K562 (cell line): ENCODE data around the gene TSEN34. TPM values are rescaled to one million over a fixed set of nuclear protein-coding genes. Genes with fewer than 3 reads are reported as not detected.
A peak's percentile ranks its signal among the peaks of the same experiment; 100 is the strongest.
"Not testable (repeated sequence)": the region's sequence is repeated elsewhere in the genome, so short reads cannot be mapped to it uniquely, and the experiment has no call there.

Experiments
- ATAC-seq: fragments of 200-7000 bp; cut with Tn5 transposase; 3 replicates; pipeline ENCODE4 v1.9.1; 2020; ENCODE audit warnings: moderate library complexity
- BruUV-seq: library from RNA; stranded (reverse); fragments of 400-500 nt; replicated peaks from 2 replicates; lab custom pipeline; 2021; lab: Mats Ljungman, UMichigan
- CTCF ChIA-PET: fragments of 300-600 bp; formaldehyde crosslinking; extraction: SDS; loops from one replicate; lab custom pipeline; 2021; ENCODE audit warnings: low intra/inter-chr PET ratio; lab: Yijun Ruan, JAX
- POLR2A ChIA-PET: fragments of 300-600, 350-650 bp; sonication (Branson Sonifier 250); formaldehyde crosslinking; extraction: SDS; loops from one replicate; lab custom pipeline; 2021; ENCODE audit warnings: antibody characterized with exemption, inconsistent platforms; lab: Yijun Ruan, JAX
- DNase-seq, 4 experiments: peaks; one replicate each; pipeline versions ENCODE4 v3.0.0 to v3.0.0-alpha.2; 2011 to 2018; ENCODE audit warnings: low spot score in 3 of 4, mixed read lengths in 3 of 4; ENCODE audit errors: extremely low read depth in 1 of 4
- FAIRE-seq: peaks from 2 replicates; lab custom pipeline; 2011; peaks lifted over from hg19 to GRCh38; lab: Jason Lieb, UNC
- H2AFZ ChIP-seq: 2 replicates; pipeline ENCODE4 v1.6.0; 2011; ENCODE audit warnings: low read depth, low read length, control low read depth, inconsistent platforms
- H3K27ac ChIP-seq: fragments of 200-600 bp; 3 replicates; pipeline ENCODE4 v1.8.0; 2011; ENCODE audit warnings: low read depth, mild to moderate bottlenecking, control low read depth, inconsistent platforms, low read length, moderate library complexity, mixed read lengths; ENCODE audit errors: extremely low read depth
- H3K27me3 ChIP-seq, 2 experiments: fragments of 300-600 bp in 1 of 2; 2 replicates in 1 of 2; 3 replicates in 1 of 2; pipeline versions ENCODE4 v1.6.0 to v1.8.0; 2011; ENCODE audit warnings: inconsistent platforms in 2 of 2, low read length in 2 of 2, mild to moderate bottlenecking in 1 of 2, mixed read lengths in 1 of 2, moderate library complexity in 1 of 2; ENCODE audit not compliant: control insufficient read depth in 2 of 2, insufficient read depth in 2 of 2
- H3K36me3 ChIP-seq: fragments of 300-600 bp; 3 replicates; pipeline ENCODE4 v1.8.0; 2011; ENCODE audit warnings: mild to moderate bottlenecking, low read length, inconsistent platforms; ENCODE audit not compliant: control insufficient read depth, insufficient read depth
- H3K4me1 ChIP-seq, 2 experiments: fragments of 200-600 bp in 1 of 2; replicated peaks in 1 of 2; 2 replicates in 1 of 2; 3 replicates in 1 of 2; pipeline versions ENCODE4 v1.5.1 to v1.8.0; 2011; ENCODE audit warnings: inconsistent platforms in 2 of 2, low read length in 2 of 2, mild to moderate bottlenecking in 1 of 2, mixed read lengths in 1 of 2, moderate library complexity in 1 of 2; ENCODE audit not compliant: control insufficient read depth in 2 of 2, insufficient read depth in 2 of 2
- H3K4me2 ChIP-seq: 2 replicates; pipeline ENCODE4 v1.6.1; 2011; ENCODE audit warnings: low read length, control low read depth, inconsistent platforms, mixed read lengths; ENCODE audit not compliant: insufficient read depth
- H3K4me3 ChIP-seq: fragments of 200-600 bp; sonication (generic), shearing (Covaris generic); 2 replicates; pipeline ENCODE4 v1.5.1; 2016; ENCODE audit warnings: control low read depth, inconsistent platforms
- H3K79me2 ChIP-seq: fragments of 200-600 bp; 3 replicates; pipeline ENCODE4 v1.8.0; 2011; ENCODE audit warnings: low read length, inconsistent platforms; ENCODE audit not compliant: control insufficient read depth, insufficient read depth
- H3K9ac ChIP-seq, 2 experiments: 2 replicates each; pipeline versions ENCODE4 v1.6.0 to v1.6.1; 2011; ENCODE audit warnings: low read depth in 2 of 2, low read length in 2 of 2, control low read depth in 1 of 2, inconsistent platforms in 1 of 2, mild to moderate bottlenecking in 1 of 2, mixed read lengths in 1 of 2; ENCODE audit not compliant: insufficient read depth in 1 of 2
- H3K9me1 ChIP-seq: one replicate; pipeline ENCODE4 v1.6.0; 2011; ENCODE audit warnings: inconsistent platforms, mild to moderate bottlenecking, low read length, moderate library complexity; ENCODE audit not compliant: control insufficient read depth, insufficient read depth
- H3K9me3 ChIP-seq: replicated peaks from 2 replicates; pipeline ENCODE4 v1.5.1; 2011; ENCODE audit warnings: low read depth, low read length, inconsistent platforms; ENCODE audit not compliant: control insufficient read depth, insufficient read depth
- H4K20me1 ChIP-seq: replicated peaks from 2 replicates; pipeline ENCODE4 v1.6.1; 2011; ENCODE audit warnings: low read length, inconsistent platforms, mixed read lengths; ENCODE audit not compliant: control insufficient read depth, insufficient read depth
- JUN ChIP-seq, 2 experiments: sonication (generic) in 1 of 2; formaldehyde crosslinking in 1 of 2; IDR thresholded peaks; 2 replicates each; pipeline versions ENCODE4 v1.6.1 to v1.8.0; 2012 to 2022; ENCODE audit warnings: borderline replicate concordance in 2 of 2, mild to moderate bottlenecking in 2 of 2, improper control_type of control experiment in 1 of 2, low read depth in 1 of 2, low read length in 1 of 2, missing genetic modification reagents in 1 of 2
- KAT7 ChIP-seq: sonication (generic); formaldehyde crosslinking; IDR thresholded peaks from 2 replicates; pipeline ENCODE4 v1.8.0; 2022; ENCODE audit warnings: missing genetic modification reagents, mild to moderate bottlenecking, borderline replicate concordance
- POLR2G ChIP-seq: fragments of 200-400 bp; formaldehyde crosslinking; IDR thresholded peaks from 2 replicates; pipeline ENCODE4 v1.6.1; 2017; ENCODE audit warnings: low read depth, mild to moderate bottlenecking, antibody characterized with exemption, low read length, moderate library complexity
- RBFOX2 ChIP-seq: fragments of 200-400 bp; formaldehyde crosslinking; IDR thresholded peaks from 2 replicates; pipeline ENCODE4 v1.6.1; 2017; ENCODE audit warnings: low read depth, mild to moderate bottlenecking, low read length, moderate library complexity
- TEAD1 ChIP-seq, 2 experiments: fragments of 450-650 bp in 1 of 2; sonication (generic) in 1 of 2; formaldehyde crosslinking; IDR thresholded peaks; 2 replicates each; pipeline versions ENCODE4 v1.4.0 to v1.8.0; 2020 to 2022; ENCODE audit warnings: mild to moderate bottlenecking in 2 of 2, missing genetic modification reagents in 1 of 2
- ZBTB33 ChIP-seq: sonication (generic); formaldehyde crosslinking; IDR thresholded peaks from 2 replicates; pipeline ENCODE4 v1.8.1; 2023; ENCODE audit warnings: mild to moderate bottlenecking, missing genetic modification reagents
- WGBS: fragments of 100-300 bp; shearing (Covaris generic); methylation state at CpG from one replicate; pipeline ENCODE4 v1.1.6; 2016; ENCODE audit warnings: low coverage, mixed read lengths; ENCODE audit not compliant: insufficient coverage; ENCODE audit errors: missing lambda C conversion rate; 5-methylcytosine and 5-hydroxymethylcytosine counted together
- in situ Hi-C: fragments of 300-500 bp; cut with MboI; formaldehyde crosslinking; loops from 4 replicates; pipeline ENCODE4 v1.15.0; 2018; ENCODE audit warnings: inconsistent platforms, mixed read lengths
- intact Hi-C: fragments of 100-400 bp; cut with micrococcal nuclease; formaldehyde crosslinking; loops from 2 replicates; pipeline ENCODE4 v1.14.2; 2022
- polyA plus RNA-seq, 8 experiments: library from polyadenylated mRNA; depleted of rRNA in 4 of 8; stranded (reverse) in 5 of 8; unstranded in 3 of 8; fragments of >200 nt; fragmentation: Nextera tagmentation in 2 of 8; fragmentation: Illumina TruSeq in 1 of 8; extraction: Ambion mirVana in 2 of 8; extraction: Trizol in 1 of 8; gene quantifications; 2 replicates each; pipeline versions ENCODE4 v1.2.1 to v1.2.3, GENCODE V29; 2011 to 2014; ENCODE audit warnings: inconsistent platforms in 1 of 8, missing spikeins in 1 of 8
- total RNA-seq, 7 experiments: library from RNA; depleted of rRNA in 6 of 7; stranded (reverse); fragments of >200 nt in 6 of 7; fragmentation: Illumina TruSeq in 2 of 7; extraction: Trizol in 2 of 7; gene quantifications; 2 replicates each; pipeline versions ENCODE4 v1.2.1 to v1.2.3, GENCODE V29; 2011 to 2021; ENCODE audit warnings: low replicate concordance in 1 of 7

Gene TSEN34
- total and polyA plus RNA-seq, 9 of the 15 experiments (the other 6 are each of a cell fraction or from before 2014, with no cell fraction given): 3.1 to 57.6 (median 29.5) TPM

GRCh38 chr19:54207193-54207592 is 16.1 kb downstream of the TSEN34 start:
- Histone ChIP-seq H3K9me1 (peaks cover 23% of the 10 kb centered on the region), H3K4me3 (peak overlapping the region; percentile 68; the same call in 1 of the 2 replicates), H3K36me3 (peaks cover 78% of the 10 kb centered on the region), H4K20me1 (peaks cover 86% of the 10 kb centered on the region), H3K9ac (peak overlapping the region; percentile 66 to 90), H3K4me2 (peak overlapping the region; percentile 89), H3K79me2 (peaks cover 86% of the 10 kb centered on the region), H3K27ac (peak overlapping the region; percentile 89), H3K4me1 (peaks cover 65 to 83% of the 10 kb centered on the region in 2 experiments)
- H3K27me3 ChIP-seq; ATAC-seq; CTCF ChIA-PET; H2AFZ ChIP-seq; H3K9me3 ChIP-seq; DNase-seq; BruUV-seq; FAIRE-seq; intact Hi-C loops; in situ Hi-C loops; TF ChIP-seq JUN (IDR thresholded peaks at IDR 0.05; ENCODE audit: borderline replicate concordance, low read depth, low read length): not testable (repeated sequence)
- TF ChIP-seq KAT7 (CRISPR knock-in tag) (peak; percentile 18; the same call in 1 of the 2 replicates), RBFOX2 (peak; percentile 25; the same call in 1 of the 2 replicates), ZBTB33 (CRISPR knock-in tag) (peak; percentile 59), POLR2G (peak; percentile 60), JUN (CRISPR knock-in tag; IDR thresholded peaks at IDR 0.05; ENCODE audit: borderline replicate concordance) (0 out of 2 replicates have a peak, but pooled peaks have one; percentile 46), TEAD1 (CRISPR knock-in tag; IDR thresholded peaks at IDR 0.05) (0 out of 4 replicates have a peak, but pooled peaks of 1 of the 2 experiments have one; percentile 26)
- POLR2A ChIA-PET: interaction anchor here (0.6 to 7.0 kb wide), 8 partner anchors 6 to 110 kb away, joined by 3 to 66 read pairs (median 4); partner anchors contain the start of genes MBOAT7, RPS9 and TSEN34
- 68% methylated on average over 13 of the region's 23 CpGs for WGBS
